K562 (cell line): Measurements from ENCODE around the gene UBA52. TPM values are rescaled to one million over a fixed set of nuclear protein-coding genes. Genes with fewer than 3 reads are reported as not detected.

ENCODE experiments used
- CBFB ChIP-seq: sonication (generic); formaldehyde crosslinking; IDR thresholded peaks from 2 replicates; pipeline ENCODE4 v1.4.0; 2020; ENCODE audit warnings: mild to moderate bottlenecking, missing genetic modification reagents
- MCM2 ChIP-seq: fragments of 450-650 bp; IDR thresholded peaks from 2 replicates; pipeline ENCODE4 v1.6.1; 2017; ENCODE audit warnings: low read depth, mild to moderate bottlenecking
- MITF ChIP-seq: IDR thresholded peaks from 2 replicates; pipeline ENCODE4 v1.6.1; 2014; ENCODE audit warnings: antibody characterized with exemption
- NCOA2 ChIP-seq, 2 experiments: fragments of 450-650 bp; IDR thresholded peaks; 2 replicates each; pipeline ENCODE4 v1.6.1; 2018; ENCODE audit warnings: mild to moderate bottlenecking in 2 of 2, moderate library complexity in 1 of 2; ENCODE audit not compliant: partially characterized antibody in 2 of 2
- U2AF2 ChIP-seq: fragments of 200-400 bp; formaldehyde crosslinking; optimal IDR thresholded peaks from 2 replicates; pipeline ENCODE3; 2017; ENCODE audit warnings: low read depth, mild to moderate bottlenecking, low read length
- ZNF253 ChIP-seq: fragments of 250-450 bp; sonication (Bioruptor Pico); conservative IDR thresholded peaks from 2 replicates; pipeline ENCODE4 v1.6.1; 2021; ENCODE audit warnings: mild to moderate bottlenecking
- ZNF407 ChIP-seq: fragments of 450-650 bp; IDR thresholded peaks from 2 replicates; pipeline ENCODE4 v1.6.1; 2016; ENCODE audit warnings: low read depth
- polyA plus RNA-seq, 8 experiments: library from polyadenylated mRNA; depleted of rRNA in 4 of 8; stranded (reverse) in 5 of 8; unstranded in 3 of 8; fragments of >200 nt; fragmentation: Nextera tagmentation in 2 of 8; fragmentation: Illumina TruSeq in 1 of 8; extraction: Ambion mirVana in 2 of 8; extraction: Trizol in 1 of 8; gene quantifications; 2 replicates each; pipeline versions ENCODE4 v1.2.1 to v1.2.3, GENCODE V29; 2011 to 2014; ENCODE audit warnings: inconsistent platforms in 1 of 8, missing spikeins in 1 of 8
- total RNA-seq, 7 experiments: library from RNA; depleted of rRNA in 6 of 7; stranded (reverse); fragments of >200 nt in 6 of 7; fragmentation: Illumina TruSeq in 2 of 7; extraction: Trizol in 2 of 7; gene quantifications; 2 replicates each; pipeline versions ENCODE4 v1.2.1 to v1.2.3, GENCODE V29; 2011 to 2021; ENCODE audit warnings: low replicate concordance in 1 of 7
- TF ChIP-seq, protein P1 (sequence below): IDR thresholded peaks from 3 replicates; pipeline ENCODE4 v1.6.1; 2011; ENCODE audit warnings: borderline replicate concordance, mild to moderate bottlenecking; ENCODE audit not compliant: insufficient read length, insufficient read depth
- TF ChIP-seq, protein P2 (sequence below): sonication (generic); formaldehyde crosslinking; IDR thresholded peaks from 2 replicates; pipeline ENCODE4 v1.8.0; 2022; ENCODE audit warnings: missing genetic modification reagents, mild to moderate bottlenecking, moderate library complexity, borderline replicate concordance

UBA52 gene
- total and polyA plus RNA-seq, 9 of the 15 experiments (the other 6 are each of a cell fraction or from before 2014, with no cell fraction given): 1,110 to 2,751 (median 1,733) TPM

DNA sequence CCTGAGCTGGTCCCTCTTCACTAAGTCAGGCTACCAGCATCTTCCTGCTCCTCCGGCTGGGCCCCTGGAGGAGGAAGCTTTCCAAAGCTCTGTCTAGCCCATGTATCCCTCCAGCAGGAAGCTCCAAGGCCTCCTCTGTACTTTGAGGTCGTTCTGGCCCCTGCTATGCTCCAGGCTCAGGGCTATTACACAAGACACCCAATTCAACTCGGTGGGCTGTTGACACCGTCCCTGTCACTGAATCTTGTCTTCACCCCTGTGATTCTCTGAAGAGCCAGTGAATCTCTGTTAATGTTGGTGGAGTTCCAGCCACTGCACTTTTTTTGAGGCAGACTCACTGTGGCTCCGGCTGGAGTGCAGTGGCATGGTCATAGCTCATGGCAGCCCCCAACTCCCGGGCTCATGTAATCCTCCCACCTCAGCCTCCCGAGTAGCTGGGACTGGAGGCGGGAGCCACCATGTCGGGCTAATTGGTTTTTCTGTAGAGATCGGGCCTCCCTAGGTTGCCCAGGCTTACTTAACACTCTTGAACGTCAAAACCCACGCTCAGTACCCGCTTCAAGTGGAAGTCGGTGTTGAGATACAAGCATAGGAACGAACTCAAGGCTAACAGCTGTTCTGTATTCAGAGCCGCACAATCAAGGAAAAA, 16.4 kb downstream of the UBA52 start (continued):
- TF ChIP-seq U2AF2 (no peak), CBFB (CRISPR knock-in tag) (no peak), MITF (no peak), ZNF253 (CRISPR knock-in tag) (no peak), MCM2 (no peak), ZNF407 (0 out of 2 replicates have a peak, but pooled peaks have one; percentile 29), NCOA2 (IDR thresholded peaks at IDR 0.05; ENCODE audit: partially characterized antibody in 2 of 2) (no peak)
- TF ChIP-seq, protein P1, sequence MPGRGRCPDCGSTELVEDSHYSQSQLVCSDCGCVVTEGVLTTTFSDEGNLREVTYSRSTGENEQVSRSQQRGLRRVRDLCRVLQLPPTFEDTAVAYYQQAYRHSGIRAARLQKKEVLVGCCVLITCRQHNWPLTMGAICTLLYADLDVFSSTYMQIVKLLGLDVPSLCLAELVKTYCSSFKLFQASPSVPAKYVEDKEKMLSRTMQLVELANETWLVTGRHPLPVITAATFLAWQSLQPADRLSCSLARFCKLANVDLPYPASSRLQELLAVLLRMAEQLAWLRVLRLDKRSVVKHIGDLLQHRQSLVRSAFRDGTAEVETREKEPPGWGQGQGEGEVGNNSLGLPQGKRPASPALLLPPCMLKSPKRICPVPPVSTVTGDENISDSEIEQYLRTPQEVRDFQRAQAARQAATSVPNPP: no peak
- TF ChIP-seq, protein P2, sequence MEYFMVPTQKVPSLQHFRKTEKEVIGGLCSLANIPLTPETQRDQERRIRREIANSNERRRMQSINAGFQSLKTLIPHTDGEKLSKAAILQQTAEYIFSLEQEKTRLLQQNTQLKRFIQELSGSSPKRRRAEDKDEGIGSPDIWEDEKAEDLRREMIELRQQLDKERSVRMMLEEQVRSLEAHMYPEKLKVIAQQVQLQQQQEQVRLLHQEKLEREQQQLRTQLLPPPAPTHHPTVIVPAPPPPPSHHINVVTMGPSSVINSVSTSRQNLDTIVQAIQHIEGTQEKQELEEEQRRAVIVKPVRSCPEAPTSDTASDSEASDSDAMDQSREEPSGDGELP (CRISPR knock-in tag): no peak
